Adipocyte (in vitro differentiated cells): ENCODE measurements around the gene NOTCH2.

Experiments used
- DNase-seq: peaks from one replicate; pipeline ENCODE4 v3.0.0-alpha.2; 2015; ENCODE audit warnings: low read depth
- H3K27me3 ChIP-seq: replicated peaks from 2 replicates; pipeline ENCODE4 v1.7.0; 2013; ENCODE audit warnings: mild to moderate bottlenecking, low read length, moderate library complexity; ENCODE audit not compliant: control insufficient read depth, insufficient read depth
- H3K36me3 ChIP-seq: 2 replicates; pipeline ENCODE4 v1.7.0; 2013; ENCODE audit warnings: low read length, mild to moderate bottlenecking, moderate library complexity; ENCODE audit not compliant: control insufficient read depth, insufficient read depth, severe bottlenecking
- H3K4me1 ChIP-seq: 2 replicates; pipeline ENCODE4 v1.7.0; 2013; ENCODE audit warnings: mild to moderate bottlenecking, low read length, moderate library complexity; ENCODE audit not compliant: control insufficient read depth, insufficient read depth
- H3K4me3 ChIP-seq: 2 replicates; pipeline ENCODE4 v1.7.0; 2013; ENCODE audit warnings: mild to moderate bottlenecking, low read length, moderate library complexity
- H3K9ac ChIP-seq: 2 replicates; pipeline ENCODE4 v1.7.0; 2013; ENCODE audit warnings: mild to moderate bottlenecking, low read length, moderate library complexity
- H3K9me3 ChIP-seq: 2 replicates; pipeline ENCODE4 v1.7.0; 2013; ENCODE audit warnings: mild to moderate bottlenecking, low read length, moderate library complexity; ENCODE audit not compliant: control insufficient read depth

The NOTCH2 gene

DNA sequence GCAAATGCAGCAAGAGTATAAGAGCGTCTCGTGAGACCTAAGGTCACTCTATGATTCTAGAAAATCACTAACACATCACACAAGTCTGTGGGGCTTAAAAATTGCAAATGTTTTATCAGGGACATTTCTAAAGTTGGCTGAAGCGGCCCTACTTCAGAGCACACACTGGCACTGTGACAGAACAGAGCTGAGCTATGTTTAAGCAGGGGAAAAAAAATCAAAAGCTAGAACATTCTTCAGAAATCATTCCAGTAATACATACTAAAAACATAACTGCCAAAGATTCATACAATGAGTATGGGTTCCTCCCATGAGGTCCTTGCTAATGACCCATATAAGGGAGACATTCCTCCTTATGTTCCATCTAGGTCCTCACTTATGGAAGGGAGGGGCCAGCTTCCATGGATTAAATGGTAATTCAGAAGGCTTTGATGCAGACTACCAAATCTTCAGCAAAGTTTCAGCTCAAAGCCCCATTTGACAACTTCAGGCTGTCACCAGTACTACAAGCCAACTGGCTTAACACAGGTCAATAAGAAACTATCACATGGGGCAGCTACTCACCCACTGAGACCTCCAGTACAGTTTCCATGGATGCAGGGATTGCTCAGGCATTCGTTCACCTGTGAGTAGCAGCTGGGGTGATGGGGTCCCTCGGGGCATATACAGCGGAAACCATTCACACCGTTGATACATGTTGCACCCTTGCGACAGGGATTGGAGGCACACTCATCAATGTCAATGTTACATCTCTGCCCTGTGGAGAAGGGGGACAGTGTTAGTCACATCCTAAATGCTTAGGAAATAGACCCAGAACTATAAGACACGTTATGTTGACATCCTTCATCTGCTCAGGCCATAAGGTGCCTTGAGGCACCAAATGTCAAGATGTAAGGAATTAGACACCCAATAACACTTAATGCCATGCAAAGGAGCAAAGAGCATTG, 114.7 kb downstream of the NOTCH2 start:
- Histone ChIP-seq H3K36me3 (peaks cover 59% of the 10 kb centered on the region), H3K9ac (no peak overlapping the region), H3K9me3 (no peaks in the 10 kb centered on the region), H3K4me3 (no peak overlapping the region), H3K4me1 (peaks cover 46% of the 10 kb centered on the region), H3K27me3 (no peaks in the 10 kb centered on the region)
- peak; percentile 24 for DNase-seq

DNA sequence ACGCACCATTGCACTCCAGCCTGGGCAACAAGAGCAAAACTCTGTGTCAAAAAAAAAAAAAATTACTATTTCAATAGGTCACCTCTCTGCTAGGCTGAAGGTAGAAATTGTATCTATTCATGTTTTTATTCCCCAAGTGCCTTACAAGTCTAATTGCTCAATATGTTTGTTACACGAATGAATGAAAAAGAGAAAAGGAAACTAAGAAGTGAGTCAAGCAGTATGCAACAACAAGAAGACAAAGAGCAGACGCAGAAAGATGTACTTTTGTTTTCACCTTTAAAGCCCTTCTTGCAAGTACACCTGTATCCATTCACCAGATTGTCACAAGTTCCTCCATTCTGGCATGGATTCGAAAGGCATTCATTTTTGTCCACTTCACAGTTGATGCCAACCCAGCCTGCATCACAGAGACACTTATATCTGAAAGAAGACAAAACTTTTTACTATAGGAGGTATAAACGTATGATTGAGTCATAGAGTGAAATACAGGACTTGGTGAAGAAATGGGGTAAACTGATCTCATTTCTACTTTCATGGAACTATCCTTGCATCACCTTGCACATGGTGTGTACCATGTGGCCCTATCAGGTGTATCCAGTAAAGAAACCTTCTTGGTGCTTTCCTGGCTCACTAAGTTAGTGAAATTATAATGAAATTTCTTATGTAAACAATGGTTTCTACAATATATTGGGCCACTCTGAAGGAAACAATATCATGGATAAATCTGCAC, 116.0 kb downstream of the NOTCH2 start:
- H3K4me3 ChIP-seq = no peak overlapping the region
- peaks cover 63% of the 10 kb centered on the region for H3K36me3 ChIP-seq
- H3K9me3 ChIP-seq = no peaks in the 10 kb centered on the region
- no peak overlapping the region for H3K9ac ChIP-seq
- DNase-seq = no peak
- H3K27me3 ChIP-seq = no peaks in the 10 kb centered on the region
- peaks cover 33% of the 10 kb centered on the region for H3K4me1 ChIP-seq

DNA sequence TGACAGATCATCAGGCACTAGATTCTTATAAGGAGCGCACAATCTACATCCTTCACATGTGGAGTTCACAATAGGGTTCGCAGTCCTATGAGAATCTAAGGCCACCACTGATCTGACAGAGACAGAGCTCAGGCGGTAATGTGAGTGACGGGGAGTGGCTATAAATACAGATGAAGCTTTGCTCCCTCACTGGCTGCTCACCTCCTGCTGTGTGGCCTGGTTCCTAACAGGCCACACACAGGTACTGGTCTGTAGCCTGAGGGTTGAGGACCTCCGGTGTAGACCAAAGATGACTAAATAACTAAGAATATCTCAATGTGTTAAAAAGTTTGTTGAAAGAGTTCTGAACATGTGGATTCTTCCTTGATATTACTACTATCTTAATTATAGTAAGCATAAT, 117.0 kb downstream of the NOTCH2 start:
- H3K36me3 ChIP-seq = peaks cover 72% of the 10 kb centered on the region
- no peak overlapping the region for H3K4me3 ChIP-seq
- no peaks in the 10 kb centered on the region for H3K9me3 ChIP-seq
- no peaks in the 10 kb centered on the region for H3K27me3 ChIP-seq
- no peak for DNase-seq
- H3K4me1 ChIP-seq = peaks cover 27% of the 10 kb centered on the region
- H3K9ac ChIP-seq = no peak overlapping the region

DNA sequence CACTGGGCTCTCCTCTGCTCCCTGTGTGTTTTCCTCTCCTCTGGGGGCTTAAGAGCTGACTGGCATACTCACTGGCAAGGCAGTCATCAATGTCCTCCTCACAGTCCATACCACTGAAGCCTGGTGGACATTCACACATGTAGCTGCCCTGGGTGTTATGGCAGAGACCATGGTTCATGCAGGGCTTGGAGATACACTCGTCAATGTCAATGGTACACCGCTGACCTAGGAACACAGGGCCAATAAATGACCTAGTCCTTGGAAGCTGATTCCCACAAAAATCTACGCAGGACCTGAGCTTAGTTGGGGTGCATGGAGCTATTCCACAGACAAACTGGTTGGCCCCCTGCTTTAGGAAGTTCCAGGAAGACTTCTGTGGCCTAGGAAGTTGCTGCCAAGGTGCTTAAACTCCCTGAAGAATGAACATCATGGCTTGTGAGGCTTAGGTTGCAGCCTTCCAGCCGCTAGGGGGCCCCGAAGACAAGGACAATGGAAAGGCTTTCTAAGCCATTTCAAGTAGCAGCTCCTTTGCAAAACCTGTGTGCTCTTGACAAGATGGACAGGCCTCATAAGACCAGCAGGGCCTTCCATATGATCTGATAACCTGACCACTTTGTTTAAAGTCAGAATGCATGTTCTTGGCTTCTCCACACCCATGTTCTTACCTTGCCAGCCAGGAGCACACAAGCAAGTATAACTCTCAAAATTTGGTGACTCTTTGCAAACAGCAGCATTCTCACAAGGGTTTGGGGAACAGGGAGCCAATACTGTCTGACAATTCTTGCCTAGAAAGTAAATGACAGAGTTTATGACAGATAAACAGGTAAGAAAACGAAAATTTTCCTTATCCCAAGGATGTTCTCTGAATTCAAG, 120.9 kb downstream of the NOTCH2 start:
- Histone ChIP-seq H3K4me1 (peaks cover 23% of the 10 kb centered on the region), H3K9me3 (no peaks in the 10 kb centered on the region), H3K4me3 (no peak overlapping the region), H3K27me3 (no peaks in the 10 kb centered on the region), H3K36me3 (peaks cover 58% of the 10 kb centered on the region), H3K9ac (no peak overlapping the region)
- peak; percentile 92 for DNase-seq

DNA sequence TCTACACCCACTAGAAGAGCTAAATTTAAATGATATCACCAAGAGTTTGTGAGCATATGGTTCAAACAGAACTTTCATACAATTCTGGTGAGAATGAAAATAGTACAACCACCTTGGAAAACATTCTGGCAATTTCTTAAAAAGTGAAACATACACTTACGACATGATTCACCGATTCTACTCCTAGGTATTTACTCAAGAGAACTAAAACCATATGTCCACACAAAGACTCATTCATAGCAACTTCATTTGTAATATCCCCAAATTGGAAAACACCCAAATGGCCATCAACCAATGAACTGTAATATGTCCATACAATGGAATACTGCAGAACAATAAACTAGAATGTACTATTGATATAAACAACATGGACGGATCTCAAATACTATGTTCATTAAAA, 122.0 kb downstream of the NOTCH2 start:
- Histone ChIP-seq H3K4me3 (no peak overlapping the region), H3K9ac (peak overlapping the region; percentile 16), H3K9me3 (no peaks in the 10 kb centered on the region), H3K27me3 (no peaks in the 10 kb centered on the region), H3K4me1 (peaks cover 29% of the 10 kb centered on the region), H3K36me3 (peaks cover 56% of the 10 kb centered on the region)
- peak; percentile 90 for DNase-seq

DNA sequence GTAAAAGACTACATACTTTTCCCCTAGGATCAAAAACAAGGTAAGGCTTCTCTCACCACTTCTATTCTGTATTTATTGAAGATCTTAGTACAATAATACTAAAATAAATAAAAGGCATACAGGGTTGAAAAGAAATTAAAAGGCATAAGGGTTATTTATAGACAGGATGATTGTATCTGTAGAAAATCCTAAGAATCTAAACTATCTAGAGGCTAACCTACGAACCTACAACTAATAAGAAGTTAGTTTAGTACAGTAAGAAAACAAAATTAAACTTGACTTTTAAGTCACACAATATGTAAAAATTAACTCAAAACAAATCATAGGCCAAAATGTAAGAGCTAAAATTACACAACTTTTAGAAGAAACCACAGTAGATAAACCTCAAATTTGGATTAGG, 122.7 kb downstream of the NOTCH2 start:
- Histone ChIP-seq H3K9me3 (no peaks in the 10 kb centered on the region), H3K9ac (peak overlapping the region; percentile 23), H3K27me3 (no peaks in the 10 kb centered on the region), H3K36me3 (peaks cover 56% of the 10 kb centered on the region), H3K4me1 (peaks cover 25% of the 10 kb centered on the region), H3K4me3 (no peak overlapping the region)
- peak; percentile 27 for DNase-seq

DNA sequence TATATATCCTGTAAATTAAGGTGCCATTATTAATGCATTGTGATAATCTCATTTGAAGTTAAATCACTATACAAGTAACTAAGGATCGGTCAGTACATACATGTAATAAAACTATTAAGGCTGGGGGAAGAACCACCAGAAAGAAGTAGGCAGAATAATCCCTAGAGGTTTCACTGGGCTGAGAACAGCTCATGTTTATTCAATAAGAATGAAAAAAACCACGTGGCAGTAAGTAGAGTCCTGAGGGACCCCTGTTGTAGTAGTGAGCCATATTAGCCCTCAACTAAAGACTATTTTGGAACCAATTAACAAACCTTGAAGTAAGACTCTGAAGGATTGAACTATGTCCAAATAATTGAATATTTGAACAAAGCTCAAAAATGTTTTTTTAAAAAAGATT, 126.2 kb downstream of the NOTCH2 start:
- H3K36me3 ChIP-seq = peaks cover 57% of the 10 kb centered on the region
- H3K4me1 ChIP-seq = peaks cover 21% of the 10 kb centered on the region
- H3K9ac ChIP-seq = no peak overlapping the region
- no peak overlapping the region for H3K4me3 ChIP-seq
- no peaks in the 10 kb centered on the region for H3K9me3 ChIP-seq
- no peak for DNase-seq
- H3K27me3 ChIP-seq = no peaks in the 10 kb centered on the region

DNA sequence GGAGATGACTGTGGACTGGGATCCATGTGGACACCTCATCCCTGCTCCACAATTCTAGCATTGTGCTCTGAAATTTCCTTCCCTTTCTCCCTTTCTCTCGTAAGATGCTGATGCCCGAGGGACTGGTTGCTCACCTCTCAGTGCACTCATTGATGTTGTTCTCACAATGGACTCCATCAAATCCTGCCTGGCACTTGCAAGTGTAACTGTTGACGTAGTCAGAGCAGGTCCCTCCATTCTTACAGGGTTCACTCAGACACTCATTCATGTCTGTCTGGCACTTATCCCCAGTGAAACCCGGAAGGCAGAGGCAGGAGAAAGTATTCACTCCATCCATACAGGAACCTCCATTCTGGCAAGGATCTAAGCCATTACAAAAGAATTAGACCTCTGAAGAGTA, 128.1 kb downstream of the NOTCH2 start:
- no peak overlapping the region for H3K4me3 ChIP-seq
- no peaks in the 10 kb centered on the region for H3K9me3 ChIP-seq
- H3K9ac ChIP-seq = no peak overlapping the region
- DNase-seq = no peak
- H3K27me3 ChIP-seq = no peaks in the 10 kb centered on the region
- H3K4me1 ChIP-seq = peaks cover 7% of the 10 kb centered on the region
- H3K36me3 ChIP-seq = peaks cover 64% of the 10 kb centered on the region

DNA sequence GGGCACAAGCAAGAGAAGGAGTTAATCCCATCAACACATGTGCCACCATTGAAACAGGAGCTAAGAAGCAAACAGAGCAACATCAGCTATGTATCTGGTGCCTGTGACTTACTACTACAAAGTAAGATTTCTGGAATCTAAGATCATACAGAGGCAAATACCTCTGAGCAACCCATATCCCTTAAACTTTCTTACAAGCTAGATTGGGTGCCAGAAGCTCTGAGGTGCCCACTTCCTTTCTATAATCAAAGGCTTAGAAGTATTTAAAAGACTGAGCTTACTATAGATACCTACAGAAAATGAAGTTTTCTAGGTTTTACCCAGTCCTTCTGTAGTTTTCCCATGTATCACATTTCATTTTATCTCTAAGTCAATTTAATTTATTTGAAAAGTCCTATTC, 128.8 kb downstream of the NOTCH2 start:
- peaks cover 6% of the 10 kb centered on the region for H3K4me1 ChIP-seq
- peaks cover 71% of the 10 kb centered on the region for H3K36me3 ChIP-seq
- DNase-seq = no peak
- H3K9ac ChIP-seq = no peak overlapping the region
- H3K9me3 ChIP-seq = no peaks in the 10 kb centered on the region
- H3K27me3 ChIP-seq = no peaks in the 10 kb centered on the region
- no peak overlapping the region for H3K4me3 ChIP-seq

DNA sequence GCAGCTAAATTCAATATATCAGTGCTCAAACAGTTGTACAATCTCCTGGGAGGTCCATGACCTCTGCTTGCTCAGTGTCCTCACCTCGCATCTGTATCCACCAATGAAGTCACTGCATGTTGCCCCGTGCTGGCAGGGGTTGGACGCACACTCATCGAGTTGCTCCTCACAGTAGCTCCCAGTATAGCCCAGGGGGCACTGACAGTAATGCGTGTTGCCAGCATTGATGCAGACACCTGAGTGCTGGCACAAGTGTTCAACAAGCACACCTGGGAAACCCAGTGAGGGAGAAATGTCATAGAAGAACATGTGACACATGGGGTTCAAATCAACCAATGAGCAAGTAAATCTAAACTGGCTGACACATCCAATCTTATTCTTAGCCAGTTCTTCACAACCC, 132.3 kb downstream of the NOTCH2 start:
- Histone ChIP-seq H3K4me1 (no peaks in the 10 kb centered on the region), H3K27me3 (no peaks in the 10 kb centered on the region), H3K4me3 (no peak overlapping the region), H3K9me3 (peaks cover 14% of the 10 kb centered on the region), H3K36me3 (peaks cover 93% of the 10 kb centered on the region), H3K9ac (no peak overlapping the region)
- DNase-seq = no peak

DNA sequence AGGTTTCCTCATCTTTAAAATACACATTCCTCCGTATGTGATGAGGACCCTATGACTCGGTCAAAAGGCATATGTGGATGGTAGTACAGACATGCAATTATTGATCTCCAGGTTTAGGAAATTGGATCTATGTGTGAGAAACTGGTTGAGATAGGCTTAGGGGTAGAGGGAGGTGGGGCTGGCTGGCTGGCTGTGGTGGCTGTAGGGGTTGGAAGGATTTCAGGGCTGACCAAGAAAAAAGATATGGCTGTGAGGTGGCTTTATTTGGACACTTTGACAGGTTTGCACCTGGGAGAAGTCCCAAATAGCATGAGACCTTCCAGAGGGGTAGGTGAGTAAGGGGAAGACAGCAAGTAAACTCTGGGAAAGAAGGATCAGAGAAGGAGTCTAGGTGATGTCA, 133.5 kb downstream of the NOTCH2 start:
- no peaks in the 10 kb centered on the region for H3K4me1 ChIP-seq
- H3K9me3 ChIP-seq = peaks cover 14% of the 10 kb centered on the region
- no peak for DNase-seq
- H3K4me3 ChIP-seq = no peak overlapping the region
- no peaks in the 10 kb centered on the region for H3K27me3 ChIP-seq
- no peak overlapping the region for H3K9ac ChIP-seq
- H3K36me3 ChIP-seq = peaks cover 80% of the 10 kb centered on the region
